ENCODE measurements around the gene C19orf38. TPM values are rescaled to one million over a fixed set of nuclear protein-coding genes. Genes with fewer than 3 reads are reported as not detected.

Gene C19orf38
- total and polyA plus RNA-seq, 2 of the 4 experiments (the other 2 are of a cell fraction) = 0.18 to 0.19 TPM

DNA sequence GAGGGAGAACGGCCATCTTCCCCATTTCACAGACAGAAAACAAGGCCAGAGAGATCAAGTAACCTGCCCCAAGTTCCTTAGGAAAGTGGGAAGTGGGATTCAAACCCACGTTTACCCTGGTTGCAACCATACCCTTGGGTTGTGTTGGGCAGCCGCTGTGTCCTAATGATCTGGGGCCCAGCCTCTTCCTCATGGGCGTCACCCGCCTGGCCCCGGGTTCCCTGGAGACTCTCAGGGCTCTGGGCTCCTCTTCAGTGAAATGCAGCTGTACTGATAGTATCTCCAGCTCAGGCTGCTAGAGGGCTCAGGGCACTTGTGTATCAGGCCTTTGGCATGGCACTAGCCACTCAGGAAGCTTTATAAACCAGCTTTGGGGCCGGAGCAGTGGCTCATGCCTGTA lies 22.0 kb upstream of the C19orf38 start:
- Histone ChIP-seq H3K4me1 (ENCODE audit: control insufficient read depth, insufficient read depth, low read length) (no peaks in the 10 kb centered on the region), H3K79me1 (ENCODE audit: low read depth in 1 of 2, low read length in 2 of 2) (peaks cover 0 to 4% of the 10 kb centered on the region in 2 experiments; a peak in 1 of 4 replicates), H3K36me3 (ENCODE audit: control insufficient read depth, insufficient read depth, low read length) (peaks cover 51% of the 10 kb centered on the region), H3K4me2 (ENCODE audit: low read depth, low read length) (no peak overlapping the region), H3K56ac (ENCODE audit: extremely low read depth, insufficient read depth, low read length) (no peak overlapping the region), H4K5ac (ENCODE audit: low read depth, low read length) (no peak overlapping the region), H3K4ac (ENCODE audit: low read depth, low read length) (no peak overlapping the region), H4K91ac (ENCODE audit: insufficient read depth, low read depth, low read length) (no peak overlapping the region), H4K20me1 (ENCODE audit: insufficient read depth, low read length) (no peaks in the 10 kb centered on the region), H3K27ac (ENCODE audit: insufficient read depth, low read length) (no peak overlapping the region), H3K9me3 (ENCODE audit: control insufficient read depth, insufficient read depth, low read length) (no peaks in the 10 kb centered on the region), H3K23ac (ENCODE audit: low read depth, low read length) (no peak overlapping the region), H2AK9ac (replicated peaks; ENCODE audit: low read depth, low read length, poor library complexity) (no peak overlapping the region), H2BK120ac (ENCODE audit: low read depth, low read length) (no peak overlapping the region), H3K9me1 (ENCODE audit: insufficient read depth, low read length) (no peaks in the 10 kb centered on the region), H2BK5ac (ENCODE audit: low read depth, low read length, poor library complexity, severe bottlenecking) (no peak overlapping the region), H2BK15ac (ENCODE audit: low read depth, low read length) (no peak overlapping the region), H3K9ac (ENCODE audit: low read depth, low read length) (no peak overlapping the region), H2BK20ac (ENCODE audit: low read depth, low read length) (no peak overlapping the region), H4K8ac (ENCODE audit: low read depth in 2 of 2, low read length in 2 of 2) (no peak overlapping the region), H2AK5ac (ENCODE audit: low read depth, low read length) (no peak overlapping the region), H3K18ac (ENCODE audit: low read depth, low read length) (no peak overlapping the region), H3K4me3 (ENCODE audit: insufficient read depth, low read depth, low read length) (no peak overlapping the region), H2AFZ (replicated peaks; ENCODE audit: low read length, poor library complexity) (no peak overlapping the region), H3K14ac (replicated peaks; ENCODE audit: low read depth, low read length) (no peak overlapping the region), H3K27me3 (ENCODE audit: control insufficient read depth, insufficient read depth, low read length) (no peaks in the 10 kb centered on the region)
- in situ Hi-C loops (cut with MboI; ENCODE audit: low sequenced_read_pairs) = no loop called here
- WGBS, 2 experiments (ENCODE audit: extremely low coverage in 2 of 2, insufficient read length in 1 of 2) = 96% methylated on average over 5 of the region's 7 CpGs; no CpG with 5 or more reads in 1 of the 2 experiments
- dilution Hi-C loops (cut with HindIII; ENCODE audit: low sequenced_read_pairs, unreplicated experiment) = no loop called here
- DNase-seq (no peak), ATAC-seq (ENCODE audit: low read depth) (no peak)
- ChIA-PET CTCF (no interaction called here), POLR2A (ENCODE audit: unreplicated experiment) (no interaction called here)
- no TSS peak for BruUV-seq (replicated peaks)
- intact Hi-C loops (cut with micrococcal nuclease) = no loop called here
- TF ChIP-seq RCOR1 (IDR thresholded peaks at IDR 0.05; ENCODE audit: insufficient replicate concordance, low read length) = no peak
- no peak for TF ChIP-seq MAFK (IDR thresholded peaks at IDR 0.05; ENCODE audit: low read depth, low read length)
- TF ChIP-seq RFX5 (IDR thresholded peaks at IDR 0.05; ENCODE audit: low read depth, low read length) = no peak
- TF ChIP-seq, protein P1, sequence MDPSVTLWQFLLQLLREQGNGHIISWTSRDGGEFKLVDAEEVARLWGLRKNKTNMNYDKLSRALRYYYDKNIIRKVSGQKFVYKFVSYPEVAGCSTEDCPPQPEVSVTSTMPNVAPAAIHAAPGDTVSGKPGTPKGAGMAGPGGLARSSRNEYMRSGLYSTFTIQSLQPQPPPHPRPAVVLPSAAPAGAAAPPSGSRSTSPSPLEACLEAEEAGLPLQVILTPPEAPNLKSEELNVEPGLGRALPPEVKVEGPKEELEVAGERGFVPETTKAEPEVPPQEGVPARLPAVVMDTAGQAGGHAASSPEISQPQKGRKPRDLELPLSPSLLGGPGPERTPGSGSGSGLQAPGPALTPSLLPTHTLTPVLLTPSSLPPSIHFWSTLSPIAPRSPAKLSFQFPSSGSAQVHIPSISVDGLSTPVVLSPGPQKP (IDR thresholded peaks at IDR 0.05; ENCODE audit: borderline replicate concordance, low read depth, low read length) = no peak
- TF ChIP-seq SMC3 (IDR thresholded peaks at IDR 0.05; ENCODE audit: low read depth, low read length) = no peak
- no peak for TF ChIP-seq CHD1 (IDR thresholded peaks at IDR 0.05; ENCODE audit: low read depth, low read length)
- TF ChIP-seq, protein P2, sequence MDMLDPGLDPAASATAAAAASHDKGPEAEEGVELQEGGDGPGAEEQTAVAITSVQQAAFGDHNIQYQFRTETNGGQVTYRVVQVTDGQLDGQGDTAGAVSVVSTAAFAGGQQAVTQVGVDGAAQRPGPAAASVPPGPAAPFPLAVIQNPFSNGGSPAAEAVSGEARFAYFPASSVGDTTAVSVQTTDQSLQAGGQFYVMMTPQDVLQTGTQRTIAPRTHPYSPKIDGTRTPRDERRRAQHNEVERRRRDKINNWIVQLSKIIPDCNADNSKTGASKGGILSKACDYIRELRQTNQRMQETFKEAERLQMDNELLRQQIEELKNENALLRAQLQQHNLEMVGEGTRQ (IDR thresholded peaks at IDR 0.05; ENCODE audit: low read depth, low read length) = no peak
- TF ChIP-seq FOS (IDR thresholded peaks at IDR 0.05; ENCODE audit: low read depth, low read length) = no peak
- no peak for TF ChIP-seq MXI1 (IDR thresholded peaks at IDR 0.05; ENCODE audit: borderline replicate concordance, low read depth, low read length)
- no peak for TF ChIP-seq BHLHE40 (IDR thresholded peaks at IDR 0.05; ENCODE audit: low read depth, low read length)
- TF ChIP-seq CEBPB (IDR thresholded peaks at IDR 0.05; ENCODE audit: low read depth, low read length) = no peak
- TF ChIP-seq, protein P3, sequence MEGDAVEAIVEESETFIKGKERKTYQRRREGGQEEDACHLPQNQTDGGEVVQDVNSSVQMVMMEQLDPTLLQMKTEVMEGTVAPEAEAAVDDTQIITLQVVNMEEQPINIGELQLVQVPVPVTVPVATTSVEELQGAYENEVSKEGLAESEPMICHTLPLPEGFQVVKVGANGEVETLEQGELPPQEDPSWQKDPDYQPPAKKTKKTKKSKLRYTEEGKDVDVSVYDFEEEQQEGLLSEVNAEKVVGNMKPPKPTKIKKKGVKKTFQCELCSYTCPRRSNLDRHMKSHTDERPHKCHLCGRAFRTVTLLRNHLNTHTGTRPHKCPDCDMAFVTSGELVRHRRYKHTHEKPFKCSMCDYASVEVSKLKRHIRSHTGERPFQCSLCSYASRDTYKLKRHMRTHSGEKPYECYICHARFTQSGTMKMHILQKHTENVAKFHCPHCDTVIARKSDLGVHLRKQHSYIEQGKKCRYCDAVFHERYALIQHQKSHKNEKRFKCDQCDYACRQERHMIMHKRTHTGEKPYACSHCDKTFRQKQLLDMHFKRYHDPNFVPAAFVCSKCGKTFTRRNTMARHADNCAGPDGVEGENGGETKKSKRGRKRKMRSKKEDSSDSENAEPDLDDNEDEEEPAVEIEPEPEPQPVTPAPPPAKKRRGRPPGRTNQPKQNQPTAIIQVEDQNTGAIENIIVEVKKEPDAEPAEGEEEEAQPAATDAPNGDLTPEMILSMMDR (conservative IDR thresholded peaks at IDR 0.05; ENCODE audit: low read depth, low read length) = no peak
- TF ChIP-seq NFE2L2 (IDR thresholded peaks at IDR 0.05; ENCODE audit: low read depth, low read length) = no peak
- no peak for TF ChIP-seq MAZ (IDR thresholded peaks at IDR 0.05; ENCODE audit: borderline replicate concordance, low read depth, low read length)
- TF ChIP-seq POLR2A (IDR thresholded peaks at IDR 0.05; ENCODE audit: low read depth, low read length) = no peak
- no peak for TF ChIP-seq RAD21 (IDR thresholded peaks at IDR 0.05; ENCODE audit: low read length)

Data from IMR-90 (cell line).